ENCODE measurements around the gene GJB5.

GRCh38 chr1:34759503-34760357, 4.9 kb downstream of the GJB5 start, which contains the start of gene GJB4:
- no peak for TF ChIP-seq CTCF (IDR thresholded peaks at IDR 0.05)
- TF ChIP-seq EZH2 (IDR thresholded peaks at IDR 0.05; ENCODE audit: borderline replicate concordance, insufficient read depth, low read depth, low read length, poor library complexity, severe bottlenecking), result no peak

Data from B cell (primary cell).